Hepatocyte (in vitro differentiated cells): ENCODE data around the gene CALML6. TPM values are rescaled to one million over a fixed set of nuclear protein-coding genes. Genes with fewer than 3 reads are reported as not detected.

ENCODE experiments used
- DNase-seq: peaks from one replicate; pipeline ENCODE4 v3.0.0-alpha.2; 2016; ENCODE audit warnings: low spot score
- H2AFZ ChIP-seq: fragments of 200-600 bp; sonication (generic); 2 replicates; pipeline ENCODE4 v1.6.0; 2016; ENCODE audit warnings: antibody characterized with exemption, mild to moderate bottlenecking
- H3K27ac ChIP-seq: fragments of 200-600 bp; sonication (generic); 2 replicates; pipeline ENCODE4 v1.5.1; 2016; ENCODE audit warnings: mild to moderate bottlenecking
- H3K27me3 ChIP-seq: fragments of 200-600 bp; sonication (generic); 2 replicates; pipeline ENCODE4 v1.6.1; 2016
- H3K36me3 ChIP-seq: fragments of 200-600 bp; sonication (generic); replicated peaks from 2 replicates; pipeline ENCODE4 v1.5.1; 2016; ENCODE audit warnings: low read depth; ENCODE audit not compliant: insufficient read depth
- H3K4me1 ChIP-seq: fragments of 200-600 bp; sonication (generic); 2 replicates; pipeline ENCODE4 v1.5.1; 2016; ENCODE audit warnings: mild to moderate bottlenecking, moderate library complexity; ENCODE audit not compliant: insufficient read depth
- H3K4me2 ChIP-seq: fragments of 200-600 bp; sonication (generic); 2 replicates; pipeline ENCODE4 v1.6.0; 2016
- H3K4me3 ChIP-seq: fragments of 200-600 bp; sonication (generic); 2 replicates; pipeline ENCODE4 v1.5.1; 2016; ENCODE audit warnings: mild to moderate bottlenecking
- H3K79me2 ChIP-seq: fragments of 200-600 bp; sonication (generic); 2 replicates; pipeline ENCODE4 v1.6.0; 2017; ENCODE audit warnings: mild to moderate bottlenecking
- H3K9me2 ChIP-seq: fragments of 200-600 bp; sonication (generic); replicated peaks from 2 replicates; pipeline ENCODE4 v1.6.0; 2017; ENCODE audit warnings: mild to moderate bottlenecking; ENCODE audit not compliant: insufficient read depth
- H3K9me3 ChIP-seq: fragments of 200-600 bp; sonication (generic); 2 replicates; pipeline ENCODE4 v1.5.1; 2016; ENCODE audit warnings: low read depth, mild to moderate bottlenecking
- H4K20me1 ChIP-seq: fragments of 200-600 bp; sonication (generic); 2 replicates; pipeline ENCODE4 v1.6.0; 2016; ENCODE audit warnings: mild to moderate bottlenecking; ENCODE audit not compliant: insufficient read depth, poor library complexity, severe bottlenecking
- CTCF ChIP-seq: fragments of 200-600 bp; sonication (generic); IDR thresholded peaks from 2 replicates; pipeline ENCODE4 v1.5.1; 2016; ENCODE audit warnings: antibody characterized with exemption, mild to moderate bottlenecking; ENCODE audit not compliant: poor library complexity
- EZH2 ChIP-seq: fragments of 200-600 bp; sonication (generic); IDR thresholded peaks from 2 replicates; pipeline ENCODE4 v1.6.1; 2016; ENCODE audit warnings: antibody characterized with exemption, mild to moderate bottlenecking, borderline replicate concordance
- EZH2phosphoT487 ChIP-seq: fragments of 200-600 bp; sonication (generic); IDR thresholded peaks from one replicate; pipeline ENCODE4 v1.6.1; 2018; ENCODE audit warnings: antibody characterized with exemption, mild to moderate bottlenecking, low read depth, moderate library complexity; ENCODE audit not compliant: unreplicated experiment, severe bottlenecking
- WGBS: methylation state at CpG from one replicate; pipeline ENCODE4 v1.1.6; 2016; ENCODE audit warnings: low lambda C conversion rate; ENCODE audit errors: missing lambda C conversion rate; 5-methylcytosine and 5-hydroxymethylcytosine counted together
- polyA plus RNA-seq: library from polyadenylated mRNA; unstranded; fragments of >200 nt; fragmentation: Nextera tagmentation; extraction: Ambion mirVana; gene quantifications from 2 replicates; pipeline ENCODE4 v1.2.1, GENCODE V29; 2016
- total RNA-seq: library from RNA; depleted of rRNA; stranded (reverse); fragments of >200 nt; gene quantifications from 2 replicates; pipeline ENCODE4 v1.2.3, GENCODE V29; 2014

Gene CALML6
- total and polyA plus RNA-seq, 2 experiments from 2014 or later, result 0.33 to 0.53 TPM

DNA sequence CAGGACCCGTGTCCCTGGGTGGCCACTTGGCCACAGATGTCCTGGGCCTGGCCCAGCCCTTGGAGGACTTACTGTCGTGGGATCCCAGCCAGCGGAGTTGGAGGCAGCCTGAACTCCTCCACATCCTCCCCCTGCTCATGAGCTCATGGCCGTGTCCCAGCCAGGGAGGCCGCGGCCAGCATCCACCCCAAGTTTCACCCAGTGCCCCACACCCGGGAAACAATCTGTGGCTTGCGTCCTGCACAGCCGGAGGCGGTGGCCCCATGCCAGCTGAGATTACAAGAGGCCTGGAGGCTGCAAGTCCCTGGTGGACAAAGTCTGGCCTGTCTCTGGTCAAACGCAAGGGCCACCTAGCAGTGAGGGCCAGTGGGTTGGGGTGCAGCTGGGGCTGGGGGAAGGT is 31.5 kb downstream of the CALML6 start:
- no peak for TF ChIP-seq CTCF
- no peak overlapping the region for H3K4me2 ChIP-seq
- no peaks in the 10 kb centered on the region for H3K36me3 ChIP-seq
- H3K9me3 ChIP-seq, result no peaks in the 10 kb centered on the region
- H4K20me1 ChIP-seq, result no peaks in the 10 kb centered on the region
- no peak for DNase-seq
- H3K4me1 ChIP-seq, result no peaks in the 10 kb centered on the region
- no peak overlapping the region for H2AFZ ChIP-seq
- no peak overlapping the region for H3K27ac ChIP-seq
- H3K27me3 ChIP-seq, result no peaks in the 10 kb centered on the region
- H3K4me3 ChIP-seq, result no peak overlapping the region
- H3K9me2 ChIP-seq, result no peaks in the 10 kb centered on the region
- 81% methylated on average over 11 of the region's 11 CpGs for WGBS
- H3K79me2 ChIP-seq, result no peaks in the 10 kb centered on the region

DNA sequence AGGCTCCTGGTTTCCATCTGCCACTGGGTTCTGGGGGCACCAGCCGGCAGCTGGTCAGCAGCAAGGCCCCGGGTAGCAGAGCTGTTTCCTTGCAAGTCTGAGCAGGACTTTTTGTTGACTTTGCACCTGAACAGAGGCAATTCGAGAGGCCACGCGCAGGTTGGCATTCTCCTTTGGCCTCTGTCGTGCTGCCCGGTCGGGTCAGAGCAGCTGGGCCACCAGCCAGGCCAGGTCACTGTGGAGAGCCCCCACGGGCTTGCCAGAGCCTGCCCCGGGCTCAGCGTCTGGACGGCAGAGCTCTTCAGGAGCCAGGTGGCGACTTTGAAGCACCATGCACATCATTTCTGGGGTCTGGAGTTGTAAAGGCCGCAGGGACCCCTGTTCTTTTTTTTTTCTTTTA is 32.4 kb downstream of the CALML6 start:
- H3K4me3 ChIP-seq, result no peak overlapping the region
- TF ChIP-seq EZH2 (no peak), CTCF (no peak), EZH2phosphoT487 (no peak)
- H3K79me2 ChIP-seq, result no peaks in the 10 kb centered on the region
- no peaks in the 10 kb centered on the region for H3K9me2 ChIP-seq
- H3K4me1 ChIP-seq, result no peaks in the 10 kb centered on the region
- no peaks in the 10 kb centered on the region for H3K36me3 ChIP-seq
- no peak overlapping the region for H3K4me2 ChIP-seq
- H3K9me3 ChIP-seq, result no peaks in the 10 kb centered on the region
- H3K27me3 ChIP-seq, result no peaks in the 10 kb centered on the region
- DNase-seq, result no peak
- H4K20me1 ChIP-seq, result no peaks in the 10 kb centered on the region
- WGBS, result 82% methylated on average over 14 of the region's 14 CpGs
- H2AFZ ChIP-seq, result no peak overlapping the region
- no peak overlapping the region for H3K27ac ChIP-seq

DNA sequence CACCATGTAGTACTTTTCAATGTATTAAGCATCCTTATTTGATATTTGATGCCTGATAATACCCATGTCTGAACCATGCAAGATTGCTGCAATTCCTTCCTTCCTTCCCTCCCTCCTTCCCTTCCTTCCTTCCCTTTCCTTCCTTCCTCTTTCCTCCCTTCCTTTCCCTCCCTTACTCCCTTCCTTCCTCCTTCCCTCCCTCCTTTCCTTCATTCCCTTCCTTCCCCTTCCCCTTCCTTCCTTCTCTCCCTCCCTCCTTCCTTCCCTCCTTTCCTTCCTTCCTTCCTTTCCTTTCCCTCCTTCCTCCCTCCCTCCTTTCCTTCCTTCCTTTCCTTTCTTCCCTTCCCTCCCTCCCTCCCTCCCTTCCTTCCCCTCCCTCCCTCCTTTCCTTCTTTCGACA is 33.7 kb downstream of the CALML6 start:
- H3K4me2 ChIP-seq, result no peak overlapping the region
- no peak overlapping the region for H3K4me3 ChIP-seq
- TF ChIP-seq CTCF (no peak), EZH2 (no peak), EZH2phosphoT487 (no peak)
- H3K4me1 ChIP-seq, result no peaks in the 10 kb centered on the region
- no peak overlapping the region for H3K27ac ChIP-seq
- WGBS, result 45% methylated on average over 1 of the region's 1 CpG
- no peaks in the 10 kb centered on the region for H3K9me2 ChIP-seq
- H4K20me1 ChIP-seq, result no peaks in the 10 kb centered on the region
- H3K27me3 ChIP-seq, result no peaks in the 10 kb centered on the region
- H3K36me3 ChIP-seq, result no peaks in the 10 kb centered on the region
- no peak overlapping the region for H2AFZ ChIP-seq
- no peaks in the 10 kb centered on the region for H3K79me2 ChIP-seq
- DNase-seq, result no peak
- no peaks in the 10 kb centered on the region for H3K9me3 ChIP-seq

DNA sequence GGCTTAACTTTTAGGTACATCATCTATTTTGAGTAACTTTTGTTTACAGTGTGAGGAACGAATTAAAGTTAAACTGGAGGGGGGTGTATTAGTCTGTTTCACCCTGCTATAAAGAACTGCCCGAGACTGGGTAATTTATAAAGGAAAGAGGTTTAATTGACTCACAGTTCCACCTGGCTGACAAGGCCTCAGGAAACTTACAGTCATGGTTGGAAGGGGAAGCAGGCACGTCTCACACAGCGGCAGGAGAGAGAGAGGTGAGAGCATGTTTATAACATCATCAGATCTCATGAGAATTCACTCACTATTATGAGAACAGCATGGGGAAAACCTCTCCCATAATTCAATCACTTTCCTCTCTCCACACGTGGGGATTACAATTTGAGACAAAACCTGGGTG is 35.9 kb downstream of the CALML6 start:
- 78% methylated on average over 5 of the region's 5 CpGs for WGBS
- Histone ChIP-seq H3K4me2 (no peak overlapping the region), H3K27me3 (no peaks in the 10 kb centered on the region), H3K9me2 (no peaks in the 10 kb centered on the region), H3K79me2 (no peaks in the 10 kb centered on the region), H2AFZ (no peak overlapping the region), H3K9me3 (no peaks in the 10 kb centered on the region), H3K36me3 (no peaks in the 10 kb centered on the region), H4K20me1 (no peaks in the 10 kb centered on the region), H3K4me3 (no peak overlapping the region), H3K27ac (no peak overlapping the region), H3K4me1 (no peaks in the 10 kb centered on the region)
- DNase-seq, result no peak
- no peak for TF ChIP-seq EZH2phosphoT487
- no peak for TF ChIP-seq CTCF
- TF ChIP-seq EZH2, result no peak
